Fibroblast of skin of back (primary cell): ENCODE measurements around the gene DDX39B.

ENCODE experiments used
- DNase-seq: peaks from one replicate; pipeline ENCODE4 v3.0.0-alpha.2; 2013

The DDX39B gene

DNA sequence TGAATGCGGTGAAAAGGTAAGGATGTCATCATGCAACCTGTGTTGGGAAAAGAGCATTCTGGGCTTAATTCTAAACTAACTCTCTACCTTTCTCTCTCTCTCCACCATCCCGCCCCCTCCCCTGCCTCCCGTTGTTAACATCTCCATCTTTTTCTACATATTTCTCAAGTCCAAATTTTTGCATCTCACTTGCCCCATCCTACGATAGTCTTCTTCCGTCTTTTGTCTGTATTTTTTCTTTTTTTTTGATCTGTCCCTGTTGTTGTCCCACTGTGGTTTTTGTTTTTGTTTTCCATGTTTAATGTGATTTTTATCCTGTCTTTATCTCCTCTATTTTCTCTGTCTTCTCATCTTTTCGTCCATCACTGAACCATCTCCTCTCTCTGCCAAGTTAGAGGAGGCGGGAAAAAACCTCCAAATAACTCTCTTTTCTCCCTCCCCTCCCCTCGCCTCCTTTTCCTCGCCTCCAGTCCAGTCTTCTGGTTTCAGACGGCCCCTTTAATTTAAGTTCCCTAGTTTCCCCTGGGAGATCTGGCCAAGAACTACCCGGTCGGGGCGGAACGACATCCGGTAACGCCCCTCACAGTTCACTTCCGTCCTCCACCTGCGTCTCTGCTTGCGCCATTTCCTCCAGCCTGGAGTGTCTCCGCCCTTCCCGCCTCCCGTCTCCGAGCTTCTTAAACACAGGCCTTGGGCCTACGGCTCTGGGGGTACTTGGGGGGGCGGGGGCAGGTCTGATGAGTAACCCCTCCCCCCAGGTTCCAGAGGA, 5.3 kb upstream of the DDX39B start, which contains the start of gene NFKBIL1:
NFKBIL1 (plus strand) TSS at position 651 of the 769 bp plus-strand sequence; CDS start at position 738, 87 bp downstream.
- DNase-seq: peak; percentile 98

DNA sequence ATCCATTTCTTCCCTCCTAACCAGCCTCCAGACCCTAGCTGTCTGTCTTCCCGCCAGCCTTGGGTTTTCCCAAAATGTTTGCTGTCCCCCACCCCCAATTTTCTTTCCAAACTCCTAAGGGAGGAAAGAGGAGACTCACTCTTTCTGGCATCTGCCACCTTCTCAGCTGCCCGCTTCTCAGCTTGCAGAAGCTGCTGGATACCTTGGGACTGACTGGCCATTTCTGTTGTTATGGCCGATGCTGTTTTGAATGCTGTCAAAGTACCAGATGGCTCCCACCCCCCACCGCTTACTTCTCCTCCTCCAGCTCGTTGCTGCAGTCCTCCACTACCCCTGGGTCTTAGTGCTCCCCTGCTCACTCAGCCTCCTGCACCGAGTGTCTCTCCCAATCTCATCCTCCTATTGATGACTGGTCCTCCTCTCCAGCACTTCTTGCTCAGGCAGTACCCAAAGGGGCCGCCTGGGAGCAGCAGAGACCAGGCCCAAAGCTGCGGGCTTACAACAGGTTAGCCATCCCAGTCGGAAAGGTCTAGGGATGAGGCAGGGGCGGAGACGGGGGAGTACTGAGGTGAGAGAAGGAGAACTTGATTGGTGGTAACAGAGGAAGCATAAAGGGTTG, 4.6 kb upstream of the DDX39B start, which contains the start of gene ATP6V1G2:
ATP6V1G2 (minus strand) TSS at position 270 of the 619 bp plus-strand sequence; CDS start at position 221, 49 bp downstream.
- peak; percentile 90 for DNase-seq

DNA sequence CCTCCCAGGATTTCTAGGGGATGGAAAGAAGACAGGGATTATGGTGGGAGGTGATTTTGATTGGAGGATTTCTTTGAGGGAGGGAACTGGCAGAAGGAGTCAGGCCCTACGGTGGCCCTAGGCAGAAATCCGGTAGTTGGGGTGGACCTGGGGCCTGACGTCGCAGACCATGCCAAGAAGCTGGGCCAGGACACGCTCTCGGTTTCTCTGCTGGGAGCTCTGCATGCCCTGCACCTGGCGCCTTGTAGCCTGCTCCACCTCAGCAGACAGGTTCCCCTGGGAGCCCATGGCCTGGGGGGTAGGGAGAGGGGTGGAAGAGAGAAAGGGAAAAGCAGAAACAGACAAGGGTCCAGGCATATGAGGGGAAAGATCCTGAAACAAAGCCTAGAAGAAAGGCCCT, 3.5 kb upstream of the DDX39B start:
- no peak for DNase-seq

DNA sequence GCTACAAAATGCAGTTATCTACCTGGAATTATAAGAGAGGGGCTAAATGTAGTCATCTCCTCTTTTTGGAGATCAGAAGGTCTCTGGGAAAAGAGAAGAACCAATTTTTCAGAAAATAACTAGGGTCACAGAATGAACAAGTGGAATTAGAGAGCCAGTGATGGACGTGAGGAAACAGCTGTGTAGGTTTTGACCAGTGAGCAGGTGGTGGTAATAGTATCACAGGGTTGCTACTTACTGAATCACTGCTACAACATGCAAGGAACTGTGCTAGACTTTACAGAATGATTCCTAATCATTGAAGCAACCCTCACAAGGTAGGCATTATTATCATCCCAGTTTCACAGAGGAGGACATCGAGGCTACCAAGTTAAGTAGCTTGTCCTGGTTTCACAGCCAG, 2.9 kb upstream of the DDX39B start:
- no peak for DNase-seq

DNA sequence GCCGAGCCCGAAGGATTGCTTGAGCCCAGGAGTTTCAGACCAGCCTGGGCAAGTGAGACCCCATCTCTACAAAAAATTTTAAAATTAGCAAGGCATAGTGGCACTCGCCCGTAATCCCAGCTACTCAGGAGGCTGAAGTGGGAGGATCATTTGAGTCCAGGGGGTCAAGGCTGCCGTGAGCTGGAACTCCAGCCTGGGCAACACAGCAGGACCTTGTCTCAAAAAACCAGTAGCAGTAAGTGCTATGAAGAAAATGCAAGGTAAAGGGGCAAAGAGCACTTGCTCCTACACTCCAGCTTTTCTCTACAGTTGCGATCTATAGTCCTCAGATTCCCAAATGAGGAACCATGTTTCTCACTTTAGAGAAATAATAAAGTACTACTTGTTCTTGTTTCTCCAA, 1.8 kb upstream of the DDX39B start:
- no peak for DNase-seq

DNA sequence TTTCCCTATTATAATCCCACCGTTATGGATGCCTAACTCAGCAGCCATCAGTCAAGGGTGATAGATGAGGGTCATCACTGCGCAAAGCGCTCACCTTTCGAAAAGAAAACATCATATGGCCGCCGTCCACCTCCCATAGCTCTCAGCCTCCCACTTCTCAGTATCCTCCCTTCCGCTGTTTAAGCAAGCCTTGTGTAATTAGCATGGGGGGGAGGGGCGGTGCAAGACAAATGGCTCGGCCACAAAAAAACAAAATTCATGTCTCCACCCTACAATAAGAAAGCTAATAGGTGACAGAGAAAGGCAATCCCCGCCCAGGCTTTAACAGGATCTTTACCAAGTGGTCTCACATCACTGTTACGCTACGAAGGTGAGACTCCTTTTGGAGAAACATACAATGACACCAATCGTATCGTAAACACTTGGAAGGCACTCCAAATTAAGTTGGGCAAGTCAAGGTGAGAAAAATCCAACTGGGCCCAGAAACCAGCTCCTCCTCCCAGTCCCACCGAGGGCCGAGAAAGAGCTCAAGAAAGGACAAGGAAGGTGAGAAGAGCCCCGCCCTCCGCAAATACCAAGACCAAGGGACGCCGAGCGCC, 645 bp downstream of the DDX39B start:
- peak; percentile 45 for DNase-seq

DNA sequence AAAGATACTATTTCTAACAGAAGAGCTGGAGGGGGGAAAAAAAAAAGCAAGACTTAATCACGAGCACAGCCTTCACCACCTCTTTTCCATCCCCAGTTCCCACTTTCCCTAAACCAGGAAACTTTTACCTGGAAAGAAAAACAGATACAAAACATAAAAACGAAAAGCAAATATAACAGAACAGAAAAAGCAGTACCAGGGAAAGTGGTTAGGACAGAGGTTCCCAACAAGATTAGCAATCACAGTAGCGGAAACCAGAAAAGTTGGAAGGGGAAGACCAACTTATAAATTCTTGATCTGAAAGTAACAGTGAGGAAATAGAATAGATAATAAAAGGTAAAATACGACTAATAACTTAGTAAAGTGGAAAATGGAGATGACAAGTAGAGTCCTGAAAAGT, 1.2 kb downstream of the DDX39B start:
- DNase-seq: no peak

DNA sequence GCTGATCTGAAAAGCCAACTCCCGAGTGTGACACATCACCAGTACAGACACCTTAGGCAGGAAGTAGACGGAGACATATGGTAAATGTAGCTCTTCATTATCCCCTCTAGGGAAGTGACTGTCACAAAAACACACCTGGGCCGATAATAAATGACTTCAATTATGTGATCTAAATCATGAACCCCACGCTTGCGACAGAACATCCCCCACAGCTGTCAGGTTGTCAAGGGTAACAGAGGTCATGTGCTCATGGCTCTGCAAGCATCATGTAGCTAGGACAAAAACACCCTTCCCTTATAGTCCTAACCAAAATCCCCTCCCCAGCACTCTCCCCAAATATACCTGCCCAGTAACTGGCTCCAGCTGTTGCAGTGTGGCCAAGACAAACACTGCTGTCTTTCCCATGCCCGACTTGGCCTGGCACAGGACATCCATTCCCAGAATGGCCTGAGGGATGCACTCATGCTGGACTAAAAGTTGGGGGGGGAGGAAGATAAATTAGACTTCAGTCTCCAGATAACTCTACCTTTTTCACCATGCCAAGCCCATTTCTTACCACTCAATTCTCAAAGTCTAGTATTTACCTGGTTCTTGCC, 2.9 kb downstream of the DDX39B start:
- no peak for DNase-seq

DNA sequence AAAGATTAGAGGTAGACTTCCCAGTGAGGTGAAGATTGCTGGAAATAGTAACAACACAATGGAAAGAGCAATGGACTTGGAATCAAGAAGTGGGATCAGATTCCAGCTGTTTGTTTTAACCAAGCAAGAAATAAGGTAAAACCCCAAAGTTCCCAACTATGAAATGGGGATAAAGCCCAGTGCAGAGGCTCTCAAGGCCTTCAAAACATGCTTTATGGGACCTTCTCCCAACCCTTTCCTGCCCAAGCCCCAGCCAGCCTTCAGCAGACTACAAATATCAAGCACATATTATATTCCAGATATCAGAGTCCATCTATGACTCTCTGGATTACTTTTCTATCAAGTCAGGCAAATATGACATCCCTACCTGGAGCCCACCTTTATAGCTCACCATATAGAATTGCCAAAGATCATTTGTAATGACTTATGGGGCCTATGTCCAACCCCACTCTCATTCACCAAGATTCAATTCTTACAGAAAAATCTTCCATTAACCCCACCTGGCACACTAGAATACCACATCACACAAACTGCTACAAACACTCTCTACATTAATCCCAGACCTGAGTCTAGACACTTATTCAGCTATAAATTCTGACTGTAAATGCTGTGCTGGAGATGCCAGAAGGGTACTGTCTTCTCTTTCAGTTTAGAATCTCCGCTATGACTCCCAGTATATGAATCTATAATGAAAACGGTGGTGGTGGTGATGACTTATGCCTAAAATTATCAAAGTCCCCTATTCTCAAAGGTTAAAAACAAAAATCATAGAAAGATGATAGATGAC, 6.1 kb downstream of the DDX39B start:
- DNase-seq: no peak

DNA sequence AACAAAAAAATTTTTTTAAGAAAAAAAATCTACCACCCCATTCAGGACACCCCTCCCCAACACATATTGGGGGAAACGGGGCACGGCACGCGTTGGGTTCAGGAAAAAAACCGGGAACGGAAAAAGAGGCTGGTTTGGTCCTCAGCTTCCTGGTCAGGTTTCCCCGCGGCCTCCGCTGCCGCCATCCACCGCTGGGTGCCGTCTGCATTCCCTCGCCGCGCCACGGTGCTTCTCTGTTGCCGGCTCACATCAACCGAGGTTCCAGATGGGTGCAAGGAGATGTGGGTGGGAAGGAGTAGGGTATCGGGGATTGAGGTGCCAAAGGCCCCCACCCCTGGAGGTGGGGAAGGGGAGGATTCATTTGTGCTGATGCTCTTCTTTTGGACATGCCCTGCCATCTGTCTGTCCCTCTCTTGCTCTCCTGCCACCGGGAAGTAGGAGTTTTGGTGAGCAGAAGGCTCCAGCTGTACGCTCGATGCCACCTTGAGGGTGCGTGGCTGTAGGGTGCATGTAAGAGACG, 7.2 kb downstream of the DDX39B start:
- no peak for DNase-seq

DNA sequence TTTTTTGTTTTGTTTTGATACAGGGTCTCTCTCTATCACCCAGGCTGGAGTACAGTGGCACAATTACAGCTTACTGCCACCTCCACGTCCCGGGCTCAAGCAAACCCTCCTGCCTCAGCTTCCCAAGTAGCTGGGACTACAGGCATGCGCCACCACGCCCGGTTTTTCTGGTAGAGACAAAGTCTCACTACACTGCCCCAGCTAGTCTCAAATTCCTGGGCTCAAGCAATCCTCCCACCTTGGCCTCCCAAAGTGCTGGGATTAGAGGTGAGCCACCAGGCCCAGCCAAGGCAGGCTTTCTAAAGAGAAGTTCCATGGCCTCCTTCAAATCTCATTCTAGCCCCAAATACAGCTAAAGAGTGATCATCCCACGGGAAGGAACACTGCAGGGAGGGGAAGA, 7.8 kb downstream of the DDX39B start:
- DNase-seq: no peak

DNA sequence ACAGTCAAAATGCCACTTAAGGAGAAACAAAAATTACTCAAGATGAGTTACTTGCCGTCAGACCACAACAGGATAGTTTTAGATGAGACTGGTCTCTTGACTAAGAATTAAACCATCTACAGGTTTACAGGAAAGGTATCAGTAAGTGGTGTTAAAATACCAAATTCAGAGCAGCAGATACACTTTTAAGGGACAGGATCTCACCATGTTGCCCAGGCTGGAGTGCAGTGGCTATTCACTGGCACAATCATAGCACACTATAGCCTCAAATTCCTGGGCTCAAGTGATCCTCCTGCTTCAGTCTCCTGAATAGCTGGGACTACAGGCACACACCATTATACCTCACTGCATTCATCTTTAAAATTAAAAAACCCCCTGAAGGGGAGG, 8.4 kb downstream of the DDX39B start:
- no peak for DNase-seq

DNA sequence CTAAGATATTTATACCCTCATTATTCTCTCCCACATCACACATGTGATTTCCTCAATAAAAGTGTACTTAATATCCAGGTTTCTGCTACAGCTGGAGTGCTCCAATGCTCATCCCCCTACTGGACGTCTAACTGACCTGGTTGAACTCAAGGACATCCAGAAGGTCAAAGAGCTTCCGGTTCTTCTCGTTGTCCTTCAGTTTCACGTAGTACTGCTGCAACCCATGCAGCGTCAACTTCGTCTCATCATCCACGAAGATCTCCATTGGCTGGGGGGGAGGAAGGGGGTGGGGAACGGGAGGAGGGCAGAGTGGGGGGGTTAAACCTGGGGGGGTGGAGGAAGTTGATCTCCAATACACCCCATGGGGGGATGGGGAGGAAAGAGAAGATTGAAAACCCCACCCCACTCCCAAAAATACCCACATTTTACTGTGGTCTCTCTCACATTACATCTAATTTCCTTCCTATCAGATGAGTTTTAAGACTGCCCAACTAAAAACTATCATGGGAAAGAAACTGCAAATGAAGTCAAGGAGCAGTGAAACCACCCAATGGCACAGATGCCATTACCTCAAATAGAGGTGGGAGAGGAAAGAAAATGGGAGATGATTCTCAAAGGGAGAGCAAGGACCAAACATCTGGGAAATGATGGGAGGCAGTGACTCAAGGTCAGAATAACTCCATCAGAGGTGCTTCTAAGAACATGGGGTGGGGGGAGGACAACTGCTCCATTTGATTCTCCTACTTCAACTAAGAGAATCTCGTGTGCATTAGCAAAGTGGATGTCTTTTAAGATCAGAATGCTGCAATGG, 9.0 kb downstream of the DDX39B start:
- DNase-seq: no peak

DNA sequence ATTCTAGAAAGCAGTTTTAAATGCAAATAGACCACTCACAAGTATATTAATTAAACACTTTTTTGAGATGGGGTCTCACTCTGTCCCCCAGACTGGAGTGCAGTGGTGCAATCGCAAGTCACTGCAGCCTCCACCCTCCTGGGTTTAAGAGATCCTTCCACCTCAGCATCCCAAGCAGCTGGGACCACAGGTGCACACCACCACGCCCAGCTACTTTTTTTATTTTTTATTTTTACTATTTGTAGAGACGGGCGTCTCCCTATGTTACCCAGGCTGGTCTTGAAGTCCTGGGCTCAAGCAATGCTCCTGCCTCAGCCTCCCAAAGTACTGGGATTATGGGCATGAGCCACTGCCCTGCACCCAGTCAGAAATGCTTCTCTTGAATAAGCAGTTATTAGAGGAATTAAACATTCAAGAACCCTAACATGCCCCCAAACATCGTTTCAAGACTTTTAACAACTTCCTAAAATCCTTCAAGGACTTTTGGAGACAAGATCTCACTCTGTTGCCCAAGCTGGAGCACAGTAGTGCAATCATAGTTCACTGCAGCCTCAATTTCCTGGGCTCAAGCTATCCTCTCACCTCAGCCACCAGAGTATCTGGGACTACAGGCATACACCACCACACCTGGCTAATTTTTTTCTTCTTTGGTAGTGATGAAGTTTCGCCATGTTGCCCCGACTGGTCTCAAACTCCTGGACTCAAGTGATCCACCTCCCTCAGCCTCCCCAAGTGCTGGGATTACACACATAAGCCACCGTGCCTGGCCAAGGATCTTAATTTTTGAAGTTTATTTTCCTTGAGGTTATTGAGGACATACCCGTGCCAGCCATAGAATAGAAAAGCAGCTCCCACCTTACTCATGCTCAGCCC, 9.8 kb downstream of the DDX39B start:
- DNase-seq: no peak

DNA sequence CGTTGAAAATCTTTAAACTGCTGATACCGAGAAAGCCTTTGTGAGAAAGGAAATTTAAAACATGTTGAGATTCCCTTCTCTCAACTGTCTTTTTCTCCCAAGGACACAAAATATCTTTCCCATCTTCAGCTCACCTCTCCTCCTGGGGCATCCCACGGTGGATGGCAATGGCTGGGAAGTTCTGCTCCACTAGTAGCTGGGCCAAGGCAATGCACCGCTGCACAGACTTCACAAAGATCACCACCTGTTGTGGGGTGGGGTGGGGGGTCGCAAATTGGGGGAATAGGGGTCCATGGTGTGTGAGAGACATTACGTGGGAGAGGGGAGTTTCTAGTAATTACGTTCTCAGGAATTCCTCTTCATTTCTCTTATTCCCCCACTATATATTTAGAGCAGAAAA, 10.6 kb downstream of the DDX39B start:
- no peak for DNase-seq

DNA sequence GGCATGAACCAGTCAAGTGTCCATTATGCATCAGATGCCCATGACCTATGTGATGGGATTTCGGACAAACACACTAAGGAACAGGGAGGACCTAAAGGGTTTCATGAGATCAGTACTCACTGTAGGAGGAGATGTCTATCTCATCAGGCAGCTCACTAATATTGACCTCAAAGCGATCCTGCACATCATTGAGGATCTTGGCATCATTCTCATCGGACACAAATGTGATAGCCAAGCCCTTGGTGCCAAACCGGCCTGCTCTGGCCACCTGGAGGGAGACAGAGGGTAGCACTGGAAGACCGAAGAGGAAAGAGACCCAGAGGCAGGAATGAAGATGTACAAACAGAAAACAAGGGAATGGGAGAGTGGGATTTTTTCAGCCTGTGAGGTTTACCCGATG, 11.1 kb downstream of the DDX39B start:
- no peak for DNase-seq

DNA sequence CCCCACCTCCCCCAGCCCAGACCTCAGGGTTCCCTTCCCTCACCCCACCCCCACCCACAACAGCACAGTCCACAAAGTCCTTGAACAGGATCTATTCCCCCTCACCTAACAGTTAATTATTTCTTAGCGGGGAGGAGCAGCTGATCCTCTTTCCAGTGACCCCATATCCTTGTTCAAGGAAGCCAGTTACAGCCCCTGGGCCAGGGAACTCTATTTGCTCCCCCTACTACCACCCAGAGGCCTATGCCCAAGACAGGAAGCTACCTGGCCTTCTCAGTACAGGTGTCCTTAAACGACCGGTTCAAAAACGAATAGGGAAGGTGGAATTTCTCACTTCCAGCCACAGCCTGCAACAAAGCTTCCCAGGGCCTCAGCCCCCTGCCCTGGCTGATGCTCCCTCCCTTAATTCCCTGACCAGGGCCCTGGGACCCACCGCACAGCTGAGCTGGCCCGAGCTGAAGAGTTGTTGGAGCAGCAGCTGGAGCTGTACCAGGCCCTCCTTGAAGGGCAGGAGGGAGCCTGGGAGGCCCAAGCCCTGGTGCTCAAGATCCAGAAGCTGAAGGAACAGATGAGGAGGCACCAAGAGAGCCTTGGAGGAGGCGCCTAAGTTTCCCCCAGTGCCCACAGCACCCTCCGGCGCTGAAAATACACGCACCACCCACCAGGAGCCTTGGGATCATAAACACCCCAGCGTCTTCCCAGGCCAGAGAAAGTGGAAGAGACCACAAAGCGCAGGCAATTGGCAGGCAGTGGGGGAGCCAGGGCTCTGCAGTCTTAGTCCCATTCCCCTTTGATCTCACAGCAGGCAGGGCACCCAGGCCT, 12.3 kb downstream of the DDX39B start:
- DNase-seq: no peak

DNA sequence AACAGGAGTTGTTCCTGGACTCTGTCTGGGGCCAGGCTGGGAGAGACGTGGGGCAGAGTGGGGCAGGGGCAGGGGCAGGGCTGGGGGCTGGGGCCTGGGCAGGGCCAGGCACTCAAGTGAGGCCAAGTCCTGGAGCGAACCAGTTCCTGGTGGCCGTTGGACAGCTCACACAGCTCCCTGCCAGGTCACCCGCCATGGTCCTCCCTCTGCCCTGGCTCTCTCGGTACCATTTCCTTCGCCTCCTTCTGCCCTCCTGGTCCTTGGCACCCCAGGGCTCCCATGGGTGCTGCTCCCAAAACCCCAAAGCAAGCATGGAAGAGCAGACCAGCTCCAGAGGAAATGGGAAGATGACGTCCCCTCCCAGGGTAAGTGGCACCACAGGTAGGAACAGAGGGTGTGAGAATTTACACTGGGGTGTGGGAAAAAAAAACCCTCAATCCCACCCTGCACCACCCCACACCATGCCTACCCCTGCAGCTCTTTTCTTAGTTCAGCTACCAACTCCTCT, 12.9 kb downstream of the DDX39B start, which contains the start of gene MCCD1:
MCCD1 (plus strand) TSS at position 142 of the 508 bp plus-strand sequence; CDS start at position 195, 53 bp downstream.
- DNase-seq: no peak

DNA sequence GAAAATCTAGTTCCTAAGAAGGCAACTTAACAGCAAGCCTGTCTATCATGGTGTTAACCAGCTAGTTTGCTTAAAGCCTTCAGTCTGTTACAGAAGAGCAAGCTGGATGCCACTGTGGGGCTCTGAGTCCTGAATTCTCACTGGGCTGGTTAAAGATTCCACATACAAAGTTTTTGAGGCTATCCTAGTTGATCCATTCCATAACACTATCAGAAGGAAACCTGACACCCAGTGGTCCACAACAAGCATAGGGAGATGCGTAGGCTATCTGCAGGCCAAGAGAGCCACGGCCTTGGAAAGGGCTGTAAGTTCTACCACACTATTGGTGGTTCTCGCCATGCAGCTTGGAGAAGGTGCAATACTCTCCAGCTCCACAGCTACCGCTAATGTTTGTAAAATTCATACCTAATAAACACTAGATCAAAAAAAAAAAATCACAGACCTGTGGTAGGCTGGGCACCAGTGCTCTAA, 13.5 kb downstream of the DDX39B start:
- no peak for DNase-seq
